SK-N-SH treated with all-trans-retinoic acid at 6 μM for 48 hours (cell line): ENCODE measurements around the gene ARHGAP26.

Source experiments
- CREB5 ChIP-seq: fragments of 250-450 bp; sonication (Bioruptor Pico); IDR thresholded peaks from 2 replicates; pipeline ENCODE4 v1.5.1; 2020; ENCODE audit warnings: low read depth, mild to moderate bottlenecking, moderate library complexity
- GLIS3 ChIP-seq: fragments of 250-450 bp; sonication (Bioruptor Pico); IDR thresholded peaks from 2 replicates; pipeline ENCODE4 v1.5.0; 2020; ENCODE audit warnings: mild to moderate bottlenecking, moderate library complexity
- ISL1 ChIP-seq: fragments of 250-450 bp; sonication (Bioruptor Pico); IDR thresholded peaks from 2 replicates; pipeline ENCODE4 v2.1.2; 2022; ENCODE audit warnings: mild to moderate bottlenecking, moderate library complexity
- PATZ1 ChIP-seq: fragments of 250-450 bp; sonication (Bioruptor Pico); IDR thresholded peaks from 2 replicates; pipeline ENCODE4 v1.8.0; 2020; ENCODE audit warnings: mild to moderate bottlenecking, moderate library complexity, borderline replicate concordance
- TOX ChIP-seq: fragments of 250-450 bp; sonication (Bioruptor Pico); IDR thresholded peaks from 2 replicates; pipeline ENCODE4 v1.8.0; 2021; ENCODE audit warnings: mild to moderate bottlenecking, moderate library complexity, borderline replicate concordance
- TSHZ2 ChIP-seq: fragments of 250-450 bp; sonication (Bioruptor Pico); IDR thresholded peaks from 2 replicates; pipeline ENCODE4 v1.5.0; 2020; ENCODE audit warnings: mild to moderate bottlenecking, moderate library complexity

- TF ChIP-seq ISL1 (no peak), PATZ1 (CRISPR knock-in tag) (no peak), TSHZ2 (no peak), CREB5 (CRISPR knock-in tag) (no peak), TOX (CRISPR knock-in tag) (no peak), GLIS3 (CRISPR knock-in tag) (no peak)
These were observed 243.2 kb downstream of the ARHGAP26 start for GRCh38 chr5:143013176-143013891.
